Activated CD8-positive, alpha-beta memory T cell treated with anti-CD3 and anti-CD28 coated beads, Interleukin-2, amount 50 U/mL, for 48 hours (primary cell): Measurements from ENCODE around the gene IL13RA1.
A peak's percentile ranks its signal among the peaks of the same experiment; 100 is the strongest.
"Not testable (repeated sequence)": the region's sequence is repeated elsewhere in the genome, so short reads cannot be mapped to it uniquely, and the experiment has no call there.

ENCODE experiments used
- DNase-seq: peaks from one replicate; pipeline ENCODE4 v3.0.0-alpha.2; 2020

The IL13RA1 gene

DNA sequence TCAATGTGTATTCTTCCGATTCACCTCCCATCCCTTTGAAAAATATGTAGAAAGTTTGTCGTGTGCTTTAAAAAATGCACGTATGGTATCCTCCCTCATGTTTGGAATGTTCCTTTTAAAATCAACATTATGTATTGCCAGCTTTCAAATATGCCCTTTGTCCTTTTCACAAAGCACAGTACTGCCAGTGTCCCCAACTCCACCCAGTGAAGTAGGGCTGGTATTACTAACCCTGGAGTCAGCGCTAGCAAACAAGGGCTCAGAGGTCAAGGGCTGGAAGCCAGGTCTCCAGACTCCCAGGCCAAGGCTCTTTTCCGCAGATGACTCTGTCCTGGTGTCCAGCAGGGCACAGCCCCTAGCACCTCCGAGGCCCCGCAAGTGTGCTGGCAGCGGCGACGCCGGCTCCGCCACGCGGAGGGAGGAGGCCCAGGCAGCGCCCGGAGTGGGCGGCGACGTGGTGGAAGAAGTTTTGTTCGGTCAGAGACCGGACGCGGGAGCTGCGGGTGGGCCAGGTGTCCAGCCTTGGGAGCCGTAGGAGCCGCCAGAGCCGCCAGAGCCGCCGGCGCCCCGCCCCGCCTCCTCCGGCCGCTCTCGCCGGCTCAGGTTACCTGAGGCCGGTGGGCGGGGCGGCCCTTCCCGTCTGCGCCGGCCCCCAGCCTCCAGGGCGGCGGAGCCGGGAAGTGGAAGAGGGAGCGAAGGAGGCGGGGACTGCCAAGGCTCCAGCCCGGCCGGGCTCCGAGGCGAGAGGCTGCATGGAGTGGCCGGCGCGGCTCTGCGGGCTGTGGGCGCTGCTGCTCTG is at the start of gene IL13RA1:
Gene IL13RA1 (plus strand): TSS at position 720 of the 799 bp plus-strand sequence. CDS start 33 bp downstream, at position 753.
- peak; percentile 53 for DNase-seq

DNA sequence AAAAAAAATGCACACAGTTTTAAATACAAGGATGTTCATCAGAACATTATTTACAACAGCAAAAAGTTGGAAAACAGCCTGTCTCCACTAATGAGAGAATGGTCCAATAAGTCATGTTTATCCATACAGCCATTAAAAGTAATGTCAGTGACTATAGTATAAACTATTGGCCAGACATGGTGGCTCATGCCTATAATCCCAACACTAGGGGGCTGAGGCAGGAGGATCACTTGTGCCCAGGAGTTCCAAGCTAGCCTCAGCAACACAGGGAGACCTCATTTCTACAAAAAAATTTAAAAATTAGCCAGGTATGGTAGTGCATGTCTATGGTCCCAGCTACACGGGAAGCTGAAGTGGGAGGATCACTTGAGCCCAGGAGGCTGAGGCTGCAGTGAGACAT is 48.1 kb upstream of the IL13RA1 start:
- DNase-seq: no peak

GRCh38 chrX:118682258-118683014 is 45.0 kb upstream of the IL13RA1 start:
- no peak for DNase-seq

DNA sequence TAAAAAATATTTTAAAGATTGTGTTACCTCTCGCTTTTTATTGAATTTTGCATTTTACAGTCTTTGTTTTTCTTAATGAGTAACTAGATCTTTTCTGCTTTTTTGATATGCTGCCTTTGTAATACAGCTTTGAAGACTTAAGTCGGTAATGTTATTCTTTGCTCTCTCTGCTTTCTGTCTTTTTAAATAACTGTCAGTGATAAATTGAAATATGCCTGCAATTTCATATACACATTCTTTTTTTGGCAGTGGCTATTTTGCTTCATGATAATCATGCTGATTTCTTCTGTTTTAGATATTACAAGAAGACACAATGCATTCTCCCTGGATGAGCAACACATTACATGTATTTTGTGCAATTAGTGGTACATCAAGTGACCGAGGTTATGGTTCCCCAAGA is 42.0 kb upstream of the IL13RA1 start:
- no peak for DNase-seq

DNA sequence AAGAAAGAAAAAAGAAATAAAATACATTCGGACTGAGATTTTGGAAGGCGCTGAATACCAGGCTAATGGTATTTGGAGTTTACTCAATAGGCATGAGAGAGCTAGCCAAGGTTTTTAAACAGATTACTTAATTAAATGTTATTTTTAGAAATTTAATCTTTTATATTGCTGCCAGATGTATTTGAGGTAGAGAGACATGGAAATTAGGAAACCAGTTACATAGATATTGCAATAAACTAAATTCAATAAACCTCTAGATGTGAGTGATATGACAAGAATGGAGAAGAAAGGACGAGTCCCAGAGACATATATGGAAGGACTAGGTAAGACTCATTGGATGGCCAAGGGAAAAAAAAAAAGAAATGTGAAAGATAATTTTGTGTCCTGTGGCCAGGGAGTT is 38.5 kb upstream of the IL13RA1 start:
- DNase-seq: no peak

DNA sequence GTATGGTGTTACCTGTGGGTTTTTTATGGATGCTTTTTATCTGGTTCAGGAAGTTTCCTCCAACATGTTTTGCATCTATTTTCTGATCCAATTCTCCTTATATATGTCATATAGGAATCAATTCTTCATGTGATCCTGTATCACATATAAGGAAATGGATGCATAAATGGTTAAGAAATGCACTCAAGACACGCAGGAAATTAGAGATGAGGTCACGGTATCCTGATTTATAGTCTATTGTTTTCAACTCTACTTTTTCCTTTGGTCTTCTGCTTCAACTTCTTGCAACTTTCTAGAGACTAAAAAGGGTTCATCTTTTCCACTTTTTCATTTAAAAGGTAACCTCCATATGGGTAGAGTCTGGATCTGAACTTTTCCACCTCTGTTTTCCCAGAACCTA is 33.6 kb upstream of the IL13RA1 start:
- DNase-seq: no peak

DNA sequence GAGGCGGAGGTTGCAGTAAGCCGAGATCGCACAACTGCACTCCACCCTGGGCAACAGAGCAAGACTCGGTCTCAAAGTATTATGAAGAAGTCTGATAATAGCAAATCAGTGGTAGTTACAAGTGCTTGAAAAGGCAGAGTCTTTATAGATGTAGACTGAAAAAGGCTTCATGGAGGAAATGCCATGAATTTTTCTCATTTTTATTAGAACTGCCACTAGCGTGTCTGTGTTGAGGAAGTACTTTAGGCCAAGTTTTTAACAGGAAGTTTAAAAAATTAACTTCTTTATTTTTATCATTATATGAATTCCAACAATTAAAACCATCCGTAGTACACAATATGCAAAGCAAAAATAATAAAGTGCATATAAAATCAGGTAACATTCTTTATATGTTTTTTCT is 32.8 kb upstream of the IL13RA1 start:
- DNase-seq: no peak

GRCh38 chrX:118698516-118699170 is 28.8 kb upstream of the IL13RA1 start:
- no peak for DNase-seq

GRCh38 chrX:118702741-118703140 is 24.7 kb upstream of the IL13RA1 start:
- no peak for DNase-seq

- DNase-seq: no peak
Observed at GRCh38 chrX:118706681-118707080, 20.7 kb upstream of the IL13RA1 start.

GRCh38 chrX:118714521-118714920 is 12.9 kb upstream of the IL13RA1 start:
- DNase-seq: no peak

DNA sequence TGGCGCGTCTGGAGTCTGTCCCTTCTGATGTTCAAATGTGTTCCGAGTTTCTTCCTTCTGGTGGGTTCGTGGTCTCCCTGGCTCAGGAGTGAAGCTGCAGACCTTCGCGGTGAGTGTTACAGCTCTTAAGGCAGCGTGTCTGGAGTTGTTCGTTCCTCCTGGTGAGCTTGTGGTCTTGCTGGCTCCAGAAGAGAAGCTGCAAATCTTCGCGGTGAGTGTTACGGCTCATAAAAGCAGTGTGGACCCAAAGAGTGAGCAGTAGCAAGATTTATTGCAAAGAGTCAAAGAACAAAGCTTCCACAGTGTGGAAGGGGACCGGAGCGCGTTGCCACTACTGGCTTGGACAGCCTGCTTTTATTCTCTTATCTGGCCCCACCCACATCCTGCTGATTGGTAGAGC is 11.5 kb upstream of the IL13RA1 start:
- not testable (repeated sequence) for DNase-seq

GRCh38 chrX:118716833-118717232 is 10.6 kb upstream of the IL13RA1 start:
- DNase-seq: not testable (repeated sequence)

- DNase-seq: no peak
Observed at GRCh38 chrX:118717678-118718391, 9.6 kb upstream of the IL13RA1 start.

DNA sequence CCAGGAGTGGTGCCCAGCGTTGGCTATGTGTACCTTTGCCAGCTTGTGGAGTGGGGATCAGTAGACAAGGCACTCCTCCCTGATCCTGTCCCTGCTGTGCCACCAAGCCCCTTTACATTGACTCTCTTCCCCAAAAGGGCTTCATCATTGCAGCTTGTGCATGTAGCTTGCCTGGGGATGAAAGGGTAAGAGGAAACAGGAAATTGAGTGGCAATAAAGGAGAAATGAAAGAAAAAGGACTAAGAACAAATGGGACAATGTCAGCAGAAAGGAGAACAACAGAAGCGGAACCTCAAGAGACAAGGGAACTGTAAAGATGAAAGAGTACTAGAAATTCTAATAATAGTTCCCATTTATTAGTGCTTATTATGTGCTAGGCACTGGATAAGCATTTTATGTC is 8.7 kb upstream of the IL13RA1 start:
- DNase-seq: no peak

DNA sequence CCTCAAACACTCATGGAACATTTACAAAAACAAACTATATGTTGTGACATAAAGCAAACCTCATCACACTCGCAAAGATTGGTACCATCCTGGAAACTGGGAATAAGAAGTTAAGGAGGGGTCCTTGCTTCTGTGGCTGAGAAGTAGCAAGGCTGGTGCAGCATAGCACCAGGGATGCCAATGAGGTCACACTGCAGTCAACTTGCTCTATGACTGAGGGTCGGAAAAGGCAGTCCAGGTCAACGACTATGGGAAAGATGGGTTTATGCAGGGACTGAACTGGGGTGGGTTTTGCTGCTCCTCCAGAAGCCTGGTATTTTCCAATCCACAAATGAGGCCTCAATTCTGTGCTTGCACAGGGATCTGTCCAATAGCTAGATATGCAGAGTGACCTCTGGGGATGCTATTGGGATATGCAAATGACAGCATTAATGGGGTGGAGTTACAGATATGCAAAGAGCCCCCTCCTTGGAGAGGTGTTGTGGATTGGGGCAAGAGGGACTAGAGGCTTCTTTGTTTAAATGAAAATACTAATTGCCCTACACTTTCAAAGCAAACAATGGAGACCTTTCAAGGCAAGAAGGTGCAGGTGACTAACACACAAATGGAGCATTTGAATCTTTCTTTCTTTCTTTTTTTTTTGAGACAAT is 7.2 kb upstream of the IL13RA1 start:
- no peak for DNase-seq

DNA sequence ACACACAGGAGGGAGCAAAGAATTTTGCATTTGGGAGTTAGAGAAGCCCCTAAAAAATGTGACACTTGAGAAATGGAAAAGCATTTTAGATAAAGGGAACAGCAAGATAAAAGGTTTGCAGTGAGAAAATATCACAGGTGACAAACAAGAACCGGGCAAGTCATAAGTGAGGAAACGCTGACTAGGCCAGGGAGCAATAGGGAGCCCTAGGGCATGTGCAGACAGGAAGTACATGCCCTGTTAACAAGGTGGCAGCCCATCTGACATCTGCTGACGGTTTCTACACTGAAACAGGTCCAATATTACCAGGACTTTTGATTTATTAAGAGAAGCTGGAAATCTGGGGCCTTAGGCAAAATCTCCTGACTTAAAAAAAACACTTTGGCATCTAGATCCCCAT is 4.0 kb upstream of the IL13RA1 start:
- DNase-seq: no peak

GRCh38 chrX:118724365-118724764 is 3.0 kb upstream of the IL13RA1 start:
- no peak for DNase-seq

- DNase-seq: no peak
Observed at GRCh38 chrX:118724775-118725174, 2.6 kb upstream of the IL13RA1 start.

DNA sequence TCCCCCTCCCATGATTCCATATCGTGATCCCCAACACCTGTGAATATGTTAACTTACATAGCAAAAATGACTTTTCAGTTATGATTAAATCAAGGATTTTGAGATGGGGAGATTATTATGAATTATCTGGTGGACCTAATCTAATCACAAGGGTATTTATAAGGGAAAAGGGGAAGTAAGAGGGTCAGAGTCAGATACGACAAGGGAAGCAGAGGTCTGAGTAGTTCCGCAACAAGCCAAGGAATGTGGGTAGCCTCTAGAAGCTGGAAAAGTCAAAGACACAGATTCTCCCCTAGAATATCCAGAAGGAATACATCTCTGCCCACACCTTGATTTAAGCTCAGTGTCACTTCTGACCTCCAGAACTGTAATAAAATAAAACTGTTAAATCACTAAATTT is 1.0 kb upstream of the IL13RA1 start:
- no peak for DNase-seq

GRCh38 chrX:118727686-118728339 is 407 bp downstream of the IL13RA1 start:
- peak; percentile 48 for DNase-seq

GRCh38 chrX:118729042-118729652 is 1.7 kb downstream of the IL13RA1 start:
- DNase-seq: no peak
